Ishikawa (cell line): Measurements from ENCODE around the gene FBLN1.

ENCODE experiments used
- CREB1 ChIP-seq: IDR thresholded peaks from 2 replicates; pipeline ENCODE4 v1.6.1; 2012; ENCODE audit warnings: low read depth
- EP300 ChIP-seq: IDR thresholded peaks from 2 replicates; pipeline ENCODE4 v1.6.1; 2012; ENCODE audit warnings: borderline replicate concordance
- MAX ChIP-seq: IDR thresholded peaks from 2 replicates; pipeline ENCODE4 v1.6.1; 2012
- RAD21 ChIP-seq: IDR thresholded peaks from 2 replicates; pipeline ENCODE4 v1.6.1; 2012; ENCODE audit warnings: low read depth
- TAF1 ChIP-seq: IDR thresholded peaks from 2 replicates; pipeline ENCODE4 v1.6.1; 2012; ENCODE audit warnings: low read depth, mild to moderate bottlenecking
- USF1 ChIP-seq: IDR thresholded peaks from 2 replicates; pipeline ENCODE4 v1.6.1; 2012
- YY1 ChIP-seq: IDR thresholded peaks from 2 replicates; pipeline ENCODE4 v1.6.1; 2012; ENCODE audit warnings: low read depth

GRCh38 chr22:45503816-45504372 lies 1.2 kb downstream of the FBLN1 start:
- TF ChIP-seq RAD21 (no peak), USF1 (no peak), EP300 (no peak), CREB1 (no peak), YY1 (no peak), MAX (no peak), TAF1 (no peak)
